HepG2 (cell line): ENCODE measurements around the gene KLHL11. TPM values are rescaled to one million over a fixed set of nuclear protein-coding genes. Genes with fewer than 3 reads are reported as not detected.

Experiments
- AFF4 ChIP-seq: sonication (generic); formaldehyde crosslinking; IDR thresholded peaks from 2 replicates; pipeline ENCODE4 v1.4.0; 2020; ENCODE audit warnings: missing genetic modification reagents
- EP300 ChIP-seq, 3 experiments: sonication (generic) in 1 of 3; formaldehyde crosslinking in 1 of 3; IDR thresholded peaks; 2 replicates each; pipeline versions ENCODE4 v1.5.1 to v1.6.1; 2011 to 2020; ENCODE audit warnings: low read depth in 2 of 3, low read length in 2 of 3, borderline replicate concordance in 1 of 3, improper control_type of control experiment in 1 of 3, mild to moderate bottlenecking in 1 of 3, missing genetic modification reagents in 1 of 3, moderate library complexity in 1 of 3
- FOXC1 ChIP-seq: sonication (generic); formaldehyde crosslinking; IDR thresholded peaks from 2 replicates; pipeline ENCODE4 v1.8.0; 2022; ENCODE audit warnings: mild to moderate bottlenecking, missing genetic modification reagents, borderline replicate concordance
- GRHL1 ChIP-seq: sonication (generic); formaldehyde crosslinking; conservative IDR thresholded peaks from 2 replicates; pipeline ENCODE4 v1.8.0; 2022; ENCODE audit warnings: missing genetic modification reagents
- KDM3A ChIP-seq: IDR thresholded peaks from 2 replicates; pipeline ENCODE4 v1.6.1; 2018; ENCODE audit warnings: low read depth, missing compliant biosample characterization
- KMT2A ChIP-seq: sonication (generic); formaldehyde crosslinking; IDR thresholded peaks from 2 replicates; pipeline ENCODE4 v1.4.0; 2020; ENCODE audit warnings: missing genetic modification reagents
- NFYB ChIP-seq: sonication (generic); formaldehyde crosslinking; IDR thresholded peaks from 2 replicates; pipeline ENCODE4 v1.4.0; 2020; ENCODE audit warnings: missing genetic modification reagents
- NONO ChIP-seq, 2 experiments: fragments of 450-650 bp in 1 of 2; sonication (generic) in 1 of 2; formaldehyde crosslinking in 1 of 2; IDR thresholded peaks in 1 of 2; conservative IDR thresholded peaks in 1 of 2; 2 replicates each; pipeline versions ENCODE4 v1.6.1 to v1.8.0; 2017 to 2022; ENCODE audit warnings: mild to moderate bottlenecking in 1 of 2, missing genetic modification reagents in 1 of 2, moderate library complexity in 1 of 2
- SNRNP70 ChIP-seq: fragments of 200-400 bp; formaldehyde crosslinking; IDR thresholded peaks from 2 replicates; pipeline ENCODE4 v1.6.1; 2017; ENCODE audit warnings: mild to moderate bottlenecking, low read depth, low read length, moderate library complexity
- ZBTB1 ChIP-seq: sonication (generic); formaldehyde crosslinking; IDR thresholded peaks from 2 replicates; pipeline ENCODE4 v1.4.0; 2020; ENCODE audit warnings: missing genetic modification reagents, borderline replicate concordance
- ZBTB4 ChIP-seq: sonication (generic); formaldehyde crosslinking; IDR thresholded peaks from 2 replicates; pipeline ENCODE4 v1.4.0; 2020; ENCODE audit warnings: missing genetic modification reagents, mild to moderate bottlenecking, borderline replicate concordance
- ZFP1 ChIP-seq: IDR thresholded peaks from 2 replicates; pipeline ENCODE4 v1.6.1; 2016
- ZKSCAN8 ChIP-seq: IDR thresholded peaks from 2 replicates; pipeline ENCODE4 v1.6.1; 2016; ENCODE audit warnings: borderline replicate concordance, missing genetic modification reagents, missing compliant biosample characterization
- ZNF180 ChIP-seq: sonication (generic); formaldehyde crosslinking; IDR thresholded peaks from 2 replicates; pipeline ENCODE4 v1.4.0; 2020; ENCODE audit warnings: low read depth, missing genetic modification reagents, borderline replicate concordance
- ZNF20 ChIP-seq: sonication (generic); formaldehyde crosslinking; IDR thresholded peaks from 2 replicates; pipeline ENCODE4 v1.4.0; 2020; ENCODE audit warnings: mild to moderate bottlenecking, moderate library complexity, missing genetic modification reagents
- ZNF260 ChIP-seq: sonication (generic); formaldehyde crosslinking; IDR thresholded peaks from 2 replicates; pipeline ENCODE4 v1.4.0; 2020; ENCODE audit warnings: missing genetic modification reagents, low read depth, mild to moderate bottlenecking, borderline replicate concordance
- ZNF430 ChIP-seq: sonication (generic); formaldehyde crosslinking; IDR thresholded peaks from 2 replicates; pipeline ENCODE4 v1.9.0; 2021; ENCODE audit warnings: mild to moderate bottlenecking, missing genetic modification reagents
- ZNF724P ChIP-seq: sonication (generic); formaldehyde crosslinking; IDR thresholded peaks from 2 replicates; pipeline ENCODE4 v1.8.0; 2022; ENCODE audit warnings: missing genetic modification reagents, borderline replicate concordance
- ZNF75D ChIP-seq: sonication (generic); formaldehyde crosslinking; IDR thresholded peaks from 2 replicates; pipeline ENCODE4 v1.8.1; 2023; ENCODE audit warnings: missing genetic modification reagents, mild to moderate bottlenecking, borderline replicate concordance
- polyA plus RNA-seq, 8 experiments: library from polyadenylated mRNA; depleted of rRNA in 3 of 8; stranded (reverse) in 7 of 8; unstranded in 1 of 8; fragments of >200 nt; fragmentation: Illumina TruSeq in 4 of 8; extraction: Trizol in 4 of 8; gene quantifications; 2 replicates each; pipeline versions ENCODE4 v1.2.1 to v1.2.3, GENCODE V29; 2011 to 2016; ENCODE audit warnings: low read depth in 4 of 8, missing spikeins in 1 of 8, mixed read lengths in 1 of 8; ENCODE audit not compliant: insufficient read depth in 1 of 8
- total RNA-seq, 5 experiments: library from RNA; depleted of rRNA; stranded (reverse); fragments of >200 nt; fragmentation: Illumina TruSeq; extraction: Trizol; gene quantifications; 2 replicates each; pipeline ENCODE4 v1.2.3, GENCODE V29; 2016; ENCODE audit warnings: low read depth in 1 of 5

The KLHL11 gene
- total and polyA plus RNA-seq, 2 of the 13 experiments (the other 11 are each of a cell fraction or from before 2014, with no cell fraction given) = 7.7 to 27.5 TPM

- TF ChIP-seq GRHL1 (no peak), EP300 (IDR thresholded peaks at IDR 0.05; ENCODE audit: low read depth in 2 of 2, low read length in 2 of 2) (peak in 1 of 2 experiments; percentile 58; a peak in 1 of 4 replicates), EP300 (CRISPR knock-in tag; IDR thresholded peaks at IDR 0.05; ENCODE audit: borderline replicate concordance) (peak; percentile 19; the same call in 1 of the 2 replicates), ZNF75D (CRISPR knock-in tag) (no peak), KMT2A (peak; percentile 66), NONO (IDR thresholded peaks at IDR 0.05) (no peak), NONO (CRISPR knock-in tag; conservative IDR thresholded peaks at IDR 0.05) (peak; percentile 70), ZNF724P (0 out of 2 replicates have a peak, but pooled peaks have one; percentile 41), ZBTB4 (peak; percentile 93), ZNF430 (CRISPR knock-in tag) (peak; percentile 51; the same call in 1 of the 2 replicates), AFF4 (CRISPR knock-in tag) (no peak), ZFP1 (CRISPR knock-in tag) (peak; percentile 91), ZNF180 (CRISPR knock-in tag) (no peak), ZNF260 (CRISPR knock-in tag) (no peak), ZBTB1 (no peak), ZKSCAN8 (peak; percentile 72; the same call in 1 of the 2 replicates), NFYB (no peak), ZNF20 (no peak), KDM3A (CRISPR knock-in tag) (peak; percentile 82), SNRNP70 (no peak), FOXC1 (CRISPR knock-in tag) (0 out of 2 replicates have a peak, but pooled peaks have one; percentile 69)
These were observed 42.7 kb upstream of the KLHL11 start (continued) for GRCh38 chr17:41907633-41908539.
